HepG2 (cell line): ENCODE measurements around the gene PDGFA. TPM values are rescaled to one million over a fixed set of nuclear protein-coding genes. Genes with fewer than 3 reads are reported as not detected.

Source experiments
- ATAC-seq: fragments of 200-7000 bp; cut with Tn5 transposase; 3 replicates; pipeline ENCODE4 v1.9.1; 2020; ENCODE audit warnings: mild to moderate bottlenecking, moderate library complexity
- BruUV-seq: library from RNA; stranded (reverse); fragments of 400-500 nt; replicated peaks from 2 replicates; lab custom pipeline; 2021; lab: Mats Ljungman, UMichigan
- CTCF ChIA-PET: fragments of 300-600 bp; formaldehyde crosslinking; extraction: SDS; loops from one replicate; lab custom pipeline; 2021; ENCODE audit warnings: low total read pairs, inconsistent platforms, low intra/inter-chr PET ratio; lab: Yijun Ruan, JAX
- POLR2A ChIA-PET: fragments of 350-600 bp; sonication (Branson Sonifier 250); formaldehyde crosslinking; loops from one replicate; lab custom pipeline; 2020; ENCODE audit warnings: antibody characterized with exemption, inconsistent platforms; lab: Yijun Ruan, JAX
- DNase-seq: peaks from one replicate; pipeline ENCODE4 v3.0.0-alpha.2; 2015; ENCODE audit warnings: low spot score
- FAIRE-seq: peaks from 3 replicates; lab custom pipeline; 2011; peaks lifted over from hg19 to GRCh38; lab: Jason Lieb, UNC
- H2AFZ ChIP-seq: one replicate; pipeline ENCODE4 v1.6.1; 2011; ENCODE audit warnings: low read length, inconsistent platforms
- H3K27ac ChIP-seq: fragments of 300-600 bp; 3 replicates; pipeline ENCODE4 v1.8.0; 2011; ENCODE audit warnings: mixed run types, mild to moderate bottlenecking, mixed read lengths, low read length, inconsistent platforms; ENCODE audit not compliant: insufficient read depth; ENCODE audit errors: extremely low read length
- H3K27me3 ChIP-seq, 2 experiments: fragments of 200-600 bp in 1 of 2; 2 replicates in 1 of 2; 3 replicates in 1 of 2; pipeline versions ENCODE4 v1.6.0 to v1.8.0; 2011; ENCODE audit warnings: low read length in 2 of 2, mild to moderate bottlenecking in 2 of 2, moderate library complexity in 2 of 2, inconsistent platforms in 1 of 2; ENCODE audit not compliant: insufficient read depth in 2 of 2, control insufficient read depth in 1 of 2
- H3K36me3 ChIP-seq, 2 experiments: fragments of 200-600 bp in 1 of 2; replicated peaks in 1 of 2; 2 replicates in 1 of 2; 3 replicates in 1 of 2; pipeline versions ENCODE4 v1.5.1 to v1.8.0; 2011; ENCODE audit warnings: low read length in 2 of 2, inconsistent platforms in 1 of 2; ENCODE audit not compliant: insufficient read depth in 2 of 2, control insufficient read depth in 1 of 2
- H3K4me1 ChIP-seq: 2 replicates; pipeline ENCODE4 v1.5.1; 2012; ENCODE audit warnings: low read length, inconsistent platforms; ENCODE audit not compliant: insufficient read depth
- H3K4me2 ChIP-seq: 2 replicates; pipeline ENCODE4 v1.6.0; 2011; ENCODE audit warnings: low read depth, low read length, inconsistent platforms
- H3K4me3 ChIP-seq, 3 experiments: fragments of 200-600 bp in 1 of 3; sonication (generic), shearing (Covaris generic) in 1 of 3; replicated peaks in 1 of 3; 2 replicates each; pipeline ENCODE4 v1.5.1; 2011 to 2016; ENCODE audit warnings: low read length in 3 of 3, inconsistent platforms in 2 of 3, low read depth in 2 of 3, mild to moderate bottlenecking in 2 of 3, control low read depth in 1 of 3, mixed read lengths in 1 of 3; ENCODE audit not compliant: insufficient read depth in 1 of 3
- H3K79me2 ChIP-seq: one replicate; pipeline ENCODE4 v1.6.1; 2011; ENCODE audit warnings: low read length, inconsistent platforms; ENCODE audit not compliant: insufficient read depth
- H3K9ac ChIP-seq: 2 replicates; pipeline ENCODE4 v1.6.0; 2011; ENCODE audit warnings: mild to moderate bottlenecking, low read depth, low read length, inconsistent platforms; ENCODE audit not compliant: insufficient read depth
- H3K9me3 ChIP-seq: 2 replicates; pipeline ENCODE4 v1.5.1; 2012; ENCODE audit warnings: mild to moderate bottlenecking, low read length
- H4K20me1 ChIP-seq: 2 replicates; pipeline ENCODE4 v1.6.0; 2011; ENCODE audit warnings: inconsistent platforms, mild to moderate bottlenecking, low read length, moderate library complexity; ENCODE audit not compliant: insufficient read depth
- CHD2 ChIP-seq: IDR thresholded peaks from 2 replicates; pipeline ENCODE4 v1.6.1; 2011; ENCODE audit warnings: low read depth, low read length, improper control_type of control experiment
- CHD4 ChIP-seq: fragments of 200-600 bp; sonication (generic); IDR thresholded peaks from 2 replicates; pipeline ENCODE4 v1.7.0; 2017; ENCODE audit warnings: mild to moderate bottlenecking, low read length, borderline replicate concordance
- HIVEP1 ChIP-seq: sonication (generic); formaldehyde crosslinking; IDR thresholded peaks from 2 replicates; pipeline ENCODE4 v1.4.0; 2020; ENCODE audit warnings: mild to moderate bottlenecking, missing genetic modification reagents
- HOMEZ ChIP-seq: IDR thresholded peaks from 2 replicates; pipeline ENCODE4 v1.6.1; 2016; ENCODE audit warnings: low read depth
- KAT7 ChIP-seq: IDR thresholded peaks from 2 replicates; pipeline ENCODE4 v1.6.1; 2018; ENCODE audit warnings: borderline replicate concordance, missing compliant biosample characterization
- KDM1A ChIP-seq: IDR thresholded peaks from 2 replicates; pipeline ENCODE4 v1.6.1; 2016; ENCODE audit warnings: missing compliant biosample characterization
- MAFG ChIP-seq: sonication (generic); formaldehyde crosslinking; IDR thresholded peaks from 2 replicates; pipeline ENCODE4 v1.5.1; 2020; ENCODE audit warnings: mild to moderate bottlenecking, missing genetic modification reagents
- MAFK ChIP-seq, 2 experiments: IDR thresholded peaks in 1 of 2; conservative IDR thresholded peaks in 1 of 2; 2 replicates each; pipeline ENCODE4 v1.6.1; 2011; ENCODE audit warnings: improper control_type of control experiment in 2 of 2, low read length in 2 of 2
- NR0B2 ChIP-seq: sonication (generic); formaldehyde crosslinking; IDR thresholded peaks from 2 replicates; pipeline ENCODE4 v1.4.0; 2020; ENCODE audit warnings: mild to moderate bottlenecking, missing genetic modification reagents
- PPARG ChIP-seq: conservative IDR thresholded peaks from 2 replicates; pipeline ENCODE4 v1.6.1; 2016; ENCODE audit warnings: missing biosample characterization, missing genetic modification reagents
- SNRNP70 ChIP-seq: fragments of 200-400 bp; formaldehyde crosslinking; IDR thresholded peaks from 2 replicates; pipeline ENCODE4 v1.6.1; 2017; ENCODE audit warnings: mild to moderate bottlenecking, low read depth, low read length, moderate library complexity
- TAF1 ChIP-seq: sonication (generic); formaldehyde crosslinking; IDR thresholded peaks from 2 replicates; pipeline ENCODE4 v1.4.0; 2020; ENCODE audit warnings: missing genetic modification reagents
- ZHX2 ChIP-seq, 2 experiments: sonication (generic) in 1 of 2; formaldehyde crosslinking in 1 of 2; IDR thresholded peaks; 2 replicates each; pipeline versions ENCODE4 v1.6.1 to v1.9.0; 2014 to 2022; ENCODE audit warnings: antibody characterized with exemption in 1 of 2, borderline replicate concordance in 1 of 2, inconsistent platforms in 1 of 2, low read depth in 1 of 2, missing genetic modification reagents in 1 of 2
- ZNF24 ChIP-seq: fragments of 450-650 bp; IDR thresholded peaks from 2 replicates; pipeline ENCODE4 v1.6.1; 2017; ENCODE audit warnings: antibody characterized with exemption, mild to moderate bottlenecking
- ZNF577 ChIP-seq: sonication (generic); formaldehyde crosslinking; IDR thresholded peaks from 2 replicates; pipeline ENCODE4 v1.4.0; 2020; ENCODE audit warnings: mild to moderate bottlenecking, low read depth, missing genetic modification reagents, borderline replicate concordance
- ZNF629 ChIP-seq: sonication (generic); formaldehyde crosslinking; conservative IDR thresholded peaks from 2 replicates; pipeline ENCODE4 v1.5.0; 2020; ENCODE audit warnings: missing genetic modification reagents
- WGBS: methylation state at CpG from one replicate; pipeline ENCODE4 v1.1.6; 2017; ENCODE audit warnings: low lambda C conversion rate; 5-methylcytosine and 5-hydroxymethylcytosine counted together
- in situ Hi-C: cut with HindIII; loops from 2 replicates; pipeline ENCODE4 v1.10.0; 2017; ENCODE audit warnings: low pct_unique_long_range_greater_than_20kb; ENCODE audit not compliant: extremely low pct_ligation_motif_present
- intact Hi-C: fragments of 100-400 bp; cut with micrococcal nuclease; formaldehyde crosslinking; loops from one replicate; pipeline ENCODE4 v1.10.0; 2022; ENCODE audit not compliant: unreplicated experiment
- polyA plus RNA-seq, 8 experiments: library from polyadenylated mRNA; depleted of rRNA in 3 of 8; stranded (reverse) in 7 of 8; unstranded in 1 of 8; fragments of >200 nt; fragmentation: Illumina TruSeq in 4 of 8; extraction: Trizol in 4 of 8; gene quantifications; 2 replicates each; pipeline versions ENCODE4 v1.2.1 to v1.2.3, GENCODE V29; 2011 to 2016; ENCODE audit warnings: low read depth in 4 of 8, missing spikeins in 1 of 8, mixed read lengths in 1 of 8; ENCODE audit not compliant: insufficient read depth in 1 of 8
- total RNA-seq, 5 experiments: library from RNA; depleted of rRNA; stranded (reverse); fragments of >200 nt; fragmentation: Illumina TruSeq; extraction: Trizol; gene quantifications; 2 replicates each; pipeline ENCODE4 v1.2.3, GENCODE V29; 2016; ENCODE audit warnings: low read depth in 1 of 5

PDGFA gene
- total and polyA plus RNA-seq, 2 of the 13 experiments (the other 11 are each of a cell fraction or from before 2014, with no cell fraction given) = 1.5 to 3.4 TPM

GRCh38 chr7:543501-544337 lies 24.1 kb upstream of the PDGFA start:
- H3K27ac ChIP-seq = no peak overlapping the region
- TF ChIP-seq ZNF629 (CRISPR knock-in tag) = peak; percentile 97
- TF ChIP-seq HOMEZ = no peak
- TF ChIP-seq ZNF577 = no peak
- 0 out of 2 replicates have a peak, but pooled peaks have one; percentile 30 for TF ChIP-seq CHD4
- no peak for TF ChIP-seq NR0B2
- no peak for TF ChIP-seq HIVEP1 (CRISPR knock-in tag)
- TF ChIP-seq MAFG = no peak
- peak; percentile 86 for TF ChIP-seq ZNF24
- TF ChIP-seq MAFK (conservative IDR thresholded peaks at IDR 0.05 in 1 of 2, IDR thresholded peaks at IDR 0.05 in 1 of 2; ENCODE audit: low read length in 2 of 2) = no peak
- no peak for TF ChIP-seq PPARG (CRISPR knock-in tag)
- TF ChIP-seq ZHX2 (IDR thresholded peaks at IDR 0.05; ENCODE audit: low read depth) = no peak
- TF ChIP-seq ZHX2 (CRISPR knock-in tag; IDR thresholded peaks at IDR 0.05; ENCODE audit: borderline replicate concordance) = no peak
- TF ChIP-seq KAT7 (CRISPR knock-in tag) = no peak
- no peak for TF ChIP-seq SNRNP70
- TF ChIP-seq CHD2 = no peak
- TF ChIP-seq TAF1 (CRISPR knock-in tag) = no peak
- TF ChIP-seq KDM1A (CRISPR knock-in tag) = peak; percentile 76; the same call in 1 of the 2 replicates

More at GRCh38 chr7:543501-544337, 24.1 kb upstream of the PDGFA start:
- Histone ChIP-seq H3K4me1 (peaks cover 44% of the 10 kb centered on the region), H3K9ac (no peak overlapping the region), H3K36me3 (no peaks in the 10 kb centered on the region), H3K4me3 (peak overlapping the region in 1 of 3 experiments; percentile 9; a peak in 1 of 6 replicates), H3K4me2 (peak overlapping the region; percentile 55), H3K79me2 (no peaks in the 10 kb centered on the region), H3K27me3 (no peaks in the 10 kb centered on the region; a peak in 1 of 5 replicates), H3K9me3 (no peaks in the 10 kb centered on the region), H2AFZ (no peak overlapping the region), H4K20me1 (no peaks in the 10 kb centered on the region)
- intact Hi-C loops (no loop called here), in situ Hi-C loops (no loop called here)
- CTCF ChIA-PET = no interaction called here
- WGBS = 27% methylated on average over 4 of the region's 18 CpGs
- FAIRE-seq (no peak), DNase-seq (no peak), ATAC-seq (no peak)
- POLR2A ChIA-PET = interaction anchor here (1.3 to 1.9 kb wide), 2 partner anchors 9 to 171 kb away, joined by 9 to 12 read pairs; no protein-coding TSS in a partner anchor
- BruUV-seq = no TSS peak
